GM21526 (cell line): ENCODE results near the gene PPP4C.
A peak's percentile ranks its signal among the peaks of the same experiment; 100 is the strongest.

Experiments used
- ATAC-seq: cut with Tn5 transposase; IDR thresholded peaks from one replicate; pipeline ENCODE4 v1.9.1; 2021; ENCODE audit warnings: moderate library complexity; ENCODE audit not compliant: unreplicated experiment, low FRiP score

The PPP4C gene

GRCh38 chr16:30077656-30078055 is 1.9 kb downstream of the PPP4C start:
- ATAC-seq, result no peak

GRCh38 chr16:30078744-30079143 is 3.0 kb downstream of the PPP4C start:
- ATAC-seq, result no peak

- ATAC-seq, result no peak
Measured at GRCh38 chr16:30079480-30079879, 3.7 kb downstream of the PPP4C start.

- no peak for ATAC-seq
Measured at GRCh38 chr16:30082545-30083090, 6.8 kb downstream of the PPP4C start.

GRCh38 chr16:30083216-30084055 is 7.6 kb downstream of the PPP4C start:
- no peak for ATAC-seq

GRCh38 chr16:30084096-30084815 is 8.5 kb downstream of the PPP4C start:
- ATAC-seq, result no peak

GRCh38 chr16:30084816-30085159 is 9.0 kb downstream of the PPP4C start:
- no peak for ATAC-seq

- ATAC-seq, result no peak
Measured at GRCh38 chr16:30085247-30085646, 9.5 kb downstream of the PPP4C start.

GRCh38 chr16:30085820-30086219 is 10.0 kb downstream of the PPP4C start:
- ATAC-seq, result no peak

GRCh38 chr16:30086291-30087140 is 10.7 kb downstream of the PPP4C start:
- ATAC-seq, result no peak

- no peak for ATAC-seq
Measured at GRCh38 chr16:30087181-30087898, 11.5 kb downstream of the PPP4C start.

GRCh38 chr16:30088237-30088831 is 12.5 kb downstream of the PPP4C start:
- no peak for ATAC-seq

- no peak for ATAC-seq
Measured at GRCh38 chr16:30088832-30089624, 13.2 kb downstream of the PPP4C start.

GRCh38 chr16:30090610-30091331 is 15.0 kb downstream of the PPP4C start:
- ATAC-seq, result no peak

GRCh38 chr16:30091474-30092372 is 15.9 kb downstream of the PPP4C start, which contains the start of gene TBX6:
Gene TBX6, minus strand, starts transcription at chr16:30091924. Its CDS starts 731 bp downstream, at chr16:30091193.
- ATAC-seq, result peak; percentile 56

GRCh38 chr16:30092373-30093010 is 16.7 kb downstream of the PPP4C start:
- ATAC-seq, result peak; percentile 46
